ENCODE data around the gene PTPN13.
"Not testable (repeated sequence)": the region's sequence is repeated elsewhere in the genome, so short reads cannot be mapped to it uniquely, and the experiment has no call there.

PTPN13 gene

DNA sequence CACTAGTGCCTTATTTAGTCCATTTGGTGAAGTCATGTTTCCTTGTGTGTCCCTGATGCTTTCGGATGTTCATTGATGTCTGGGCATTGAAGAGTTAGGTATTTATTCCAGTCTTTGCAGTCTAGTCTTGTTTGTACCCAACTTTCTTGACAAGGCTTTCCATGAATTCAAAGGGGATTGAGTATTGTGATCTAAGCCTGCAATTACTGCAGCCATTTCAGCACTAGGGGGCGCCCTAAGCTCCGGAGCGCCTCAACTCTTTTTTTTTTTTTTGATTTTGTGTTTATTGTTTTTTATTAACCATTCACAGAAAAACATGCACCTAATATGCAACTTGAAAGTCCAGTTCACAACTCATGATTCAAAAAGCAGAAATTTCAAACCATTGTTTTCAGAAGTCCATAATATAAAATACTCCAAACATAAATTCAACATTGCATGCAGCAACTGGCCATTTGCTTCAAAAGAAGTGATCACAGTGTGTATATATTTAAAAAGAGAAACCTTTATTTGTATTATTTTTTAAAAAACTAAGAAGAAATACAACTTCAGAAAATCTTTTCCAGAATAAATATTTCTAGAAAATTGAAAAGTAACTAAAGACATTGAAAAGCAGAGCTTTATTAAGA, 59.2 kb downstream of the PTPN13 start:
- peak in 1 of 5 donors; percentile 10 for DNase-seq

DNA sequence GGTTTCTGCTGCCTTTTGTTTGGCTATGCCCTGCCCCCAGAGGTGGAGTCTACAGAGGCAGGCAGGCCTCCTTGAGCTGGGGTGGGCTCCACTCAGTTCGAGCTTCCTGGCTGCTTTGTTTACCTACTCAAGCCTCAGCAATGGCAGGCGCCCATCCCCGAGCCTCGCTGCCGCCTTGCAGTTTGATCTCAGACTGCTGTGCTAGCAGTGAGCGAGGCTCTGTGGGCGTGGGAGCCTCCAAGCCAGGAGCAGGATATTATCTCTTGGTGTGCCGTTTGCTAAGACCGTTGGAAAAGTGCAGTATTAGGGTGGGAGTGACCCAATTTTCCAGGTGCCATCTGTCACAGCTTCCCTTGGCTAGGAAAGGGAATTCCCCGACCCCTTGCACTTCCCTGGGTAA, 62.7 kb downstream of the PTPN13 start:
- not testable (repeated sequence) for DNase-seq

DNA sequence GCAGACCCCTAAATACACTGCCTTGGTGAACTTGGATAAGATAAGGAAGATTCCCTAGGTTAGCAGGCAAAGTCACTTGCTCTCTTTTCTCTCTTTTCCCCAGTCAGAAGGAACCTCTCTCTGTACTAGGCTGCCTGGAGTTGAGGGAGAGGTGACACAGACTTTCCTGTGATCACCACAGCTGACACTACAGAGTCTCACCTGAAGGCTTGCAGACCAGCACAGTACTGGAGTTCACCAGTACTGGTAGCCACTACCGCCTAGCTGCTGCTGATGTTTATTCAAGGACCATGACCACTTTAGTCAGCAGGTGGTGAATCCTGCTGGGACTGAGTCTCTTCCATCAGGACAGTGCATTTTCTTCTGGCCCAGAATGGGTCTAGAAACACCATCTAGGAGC, 63.3 kb downstream of the PTPN13 start:
- DNase-seq = no peak

DNA sequence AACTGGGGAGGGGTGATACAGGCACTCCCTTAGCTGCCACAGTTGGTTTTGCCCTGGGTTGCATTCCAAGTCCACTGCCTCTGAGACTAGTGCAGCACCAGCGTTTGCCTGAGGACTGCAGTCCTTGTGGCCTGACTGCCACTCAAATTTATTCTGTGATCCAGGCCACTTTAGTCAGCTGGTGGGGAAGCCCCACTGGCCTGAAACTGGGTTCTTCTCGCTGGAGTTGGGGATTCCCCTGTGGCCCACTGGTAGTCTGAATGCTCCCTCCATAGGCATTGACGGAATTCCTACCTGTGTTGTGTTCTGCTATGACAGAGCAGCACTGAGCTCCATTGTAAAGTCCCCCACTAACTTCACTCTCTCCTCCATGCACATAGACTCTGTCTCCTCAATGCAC, 63.8 kb downstream of the PTPN13 start:
- DNase-seq = no peak

DNA sequence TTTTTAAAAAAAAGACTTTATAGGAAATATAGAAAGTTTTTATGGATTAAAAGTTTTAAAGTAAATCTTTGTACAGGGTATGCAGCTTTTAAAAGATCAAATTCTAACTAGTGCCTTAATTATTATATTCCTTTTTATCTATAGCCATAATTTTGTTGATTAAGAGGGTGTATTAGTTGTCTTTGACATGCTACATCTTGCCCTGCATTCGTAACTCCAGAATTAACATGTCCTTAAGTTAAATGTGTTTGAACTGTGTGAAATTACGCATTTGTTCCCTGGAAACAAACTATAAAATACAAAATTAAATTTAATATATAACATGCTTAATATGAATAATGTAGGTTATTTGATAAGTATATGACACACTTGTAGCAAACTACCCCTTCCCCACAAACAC, 66.3 kb downstream of the PTPN13 start:
- DNase-seq = no peak

DNA sequence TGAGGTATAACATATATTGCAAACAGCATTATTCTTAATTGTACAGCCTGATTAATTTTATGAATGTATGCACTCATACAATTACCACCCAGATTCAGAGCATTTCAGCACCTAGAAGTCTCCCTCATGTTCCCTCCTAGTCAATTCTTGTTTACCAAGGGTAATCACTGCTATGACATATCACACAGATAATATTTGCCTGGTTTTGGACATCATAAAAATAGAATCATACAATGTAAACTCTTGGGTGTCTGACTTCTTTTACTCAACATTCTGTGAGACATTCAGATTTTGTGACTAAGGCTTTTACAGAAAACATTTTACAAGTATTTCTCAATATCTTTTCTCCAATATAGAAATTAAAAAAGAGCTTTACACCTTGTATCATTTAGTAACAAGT, 66.9 kb downstream of the PTPN13 start:
- no peak for DNase-seq

DNA sequence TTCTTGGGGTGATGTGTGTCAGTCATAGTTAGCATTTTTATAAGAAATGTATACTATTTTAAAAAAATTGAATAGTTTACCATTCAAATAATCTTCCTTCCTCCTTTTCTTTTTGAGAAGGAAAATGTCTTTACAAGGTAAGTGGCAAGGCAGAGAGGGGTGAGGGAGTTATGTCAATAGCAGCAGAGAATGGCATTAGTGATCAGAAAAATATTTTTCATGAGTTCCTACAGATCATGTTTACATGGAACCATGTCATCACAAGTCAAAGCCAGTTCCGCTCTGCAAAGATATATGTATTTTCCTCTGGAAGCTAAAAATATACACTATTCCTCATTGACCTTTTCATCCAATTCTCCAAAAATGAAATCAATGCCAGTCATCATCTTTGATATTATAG, 67.3 kb downstream of the PTPN13 start:
- no peak for DNase-seq

DNA sequence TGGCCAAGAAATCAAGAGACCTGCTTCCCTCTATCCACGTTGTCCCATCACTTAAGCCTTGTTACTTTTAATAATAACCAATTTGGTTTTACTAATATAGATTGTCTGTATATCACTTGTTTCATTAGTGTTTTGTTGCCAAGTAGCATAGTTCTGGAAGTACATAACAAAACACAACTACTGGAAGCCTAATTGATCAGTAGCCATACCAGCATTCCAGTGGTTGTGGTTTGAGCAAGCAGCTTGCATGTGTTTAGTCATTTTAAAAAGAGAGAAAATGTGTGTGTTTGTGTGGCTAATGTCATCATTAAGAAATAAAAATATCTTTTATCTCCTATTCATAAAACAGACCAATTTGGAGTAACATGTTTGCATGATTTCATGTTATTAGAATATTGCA, 70.8 kb downstream of the PTPN13 start:
- no peak for DNase-seq

DNA sequence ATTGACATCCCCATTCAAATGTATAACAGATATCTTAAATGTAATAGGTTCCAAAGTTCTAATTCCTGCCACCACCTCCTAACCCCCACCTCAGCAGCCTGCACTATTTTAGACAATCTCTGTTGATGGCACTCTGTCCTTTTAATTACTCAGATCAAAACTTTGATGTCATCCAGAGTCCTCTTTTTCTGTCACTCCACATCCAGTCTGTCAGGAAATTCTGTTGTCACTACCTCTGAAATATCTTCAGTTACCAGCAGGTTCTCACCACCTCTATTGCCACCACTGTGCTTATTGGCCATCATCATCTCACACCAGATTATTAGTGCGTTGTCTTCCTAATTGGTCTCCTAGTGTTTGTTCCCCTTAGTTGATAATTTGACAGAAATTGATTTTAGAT, 76.2 kb downstream of the PTPN13 start:
- no peak for DNase-seq

DNA sequence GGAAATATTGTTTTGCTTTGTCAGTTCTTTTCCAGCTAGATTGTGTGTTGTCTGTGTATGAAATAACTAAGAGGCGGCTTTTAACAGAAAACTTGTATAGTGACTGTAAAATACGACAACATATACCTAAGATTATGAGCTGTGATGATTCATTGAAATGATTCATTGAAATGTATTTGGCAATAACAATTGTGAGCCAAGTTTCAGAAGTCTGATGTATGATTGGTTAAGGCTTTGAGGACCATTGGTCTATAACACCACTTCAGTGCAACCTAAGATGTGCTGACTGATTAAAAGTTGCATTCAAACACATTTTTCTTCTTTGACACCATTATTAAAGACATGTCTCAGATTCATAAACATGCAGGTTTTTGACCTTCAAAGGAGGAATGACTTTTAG, 76.6 kb downstream of the PTPN13 start:
- DNase-seq = no peak

DNA sequence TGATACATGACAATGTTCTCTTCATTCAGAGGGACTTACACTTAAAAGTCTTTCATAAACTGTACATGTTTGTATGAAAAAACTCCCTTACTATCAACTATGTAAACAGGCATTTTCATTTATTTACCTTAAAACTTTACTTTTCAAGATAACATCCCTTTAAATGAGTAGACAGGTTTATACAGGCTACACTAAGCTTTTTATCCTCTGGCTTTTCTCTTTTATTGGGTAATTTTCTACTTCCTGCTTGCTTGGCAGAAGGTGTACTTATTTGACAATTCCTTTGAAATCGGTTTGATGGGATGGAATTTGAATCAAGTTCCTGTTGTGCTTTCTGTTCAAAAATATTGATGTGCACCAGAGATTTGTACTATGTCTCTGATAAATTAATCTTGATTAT, 81.4 kb downstream of the PTPN13 start:
- DNase-seq = no peak

DNA sequence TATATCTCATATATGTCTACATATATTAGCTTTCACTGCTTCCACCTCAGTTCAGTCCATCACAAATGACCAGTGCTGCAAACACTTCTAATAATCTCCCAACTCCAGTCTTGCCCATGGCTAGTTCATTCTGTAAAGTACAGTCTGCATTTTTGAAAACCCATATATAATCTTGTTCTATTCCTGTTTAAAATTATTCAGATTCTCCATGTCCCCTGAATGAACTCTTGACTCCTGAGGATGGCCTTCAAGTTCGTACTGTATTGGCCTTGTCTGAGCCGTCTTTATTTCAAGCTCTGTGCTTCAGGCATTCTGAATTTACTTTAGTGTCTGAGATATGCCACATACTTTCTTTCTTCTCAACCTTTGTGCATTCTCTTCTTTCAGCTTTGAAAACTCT, 84.7 kb downstream of the PTPN13 start:
- no peak for DNase-seq

DNA sequence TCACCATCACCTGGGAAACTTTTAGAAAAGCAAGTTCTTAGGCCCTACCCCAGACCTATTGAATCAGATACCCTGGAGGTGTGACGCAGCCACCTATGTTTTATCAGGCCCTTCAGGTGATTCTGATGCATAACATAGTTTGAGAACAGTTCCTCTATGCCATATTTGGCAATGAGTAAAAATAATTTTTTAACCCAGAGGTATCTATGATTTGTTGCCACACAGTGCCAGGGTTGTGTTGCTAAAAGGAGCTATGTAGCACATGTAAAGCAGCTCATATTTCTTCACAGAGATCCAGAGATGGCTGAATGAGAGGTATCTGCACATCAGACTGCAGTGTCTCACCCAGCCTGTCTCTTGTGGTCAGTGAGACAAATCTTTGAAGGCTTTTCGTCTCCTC, 85.3 kb downstream of the PTPN13 start:
- DNase-seq = no peak

DNA sequence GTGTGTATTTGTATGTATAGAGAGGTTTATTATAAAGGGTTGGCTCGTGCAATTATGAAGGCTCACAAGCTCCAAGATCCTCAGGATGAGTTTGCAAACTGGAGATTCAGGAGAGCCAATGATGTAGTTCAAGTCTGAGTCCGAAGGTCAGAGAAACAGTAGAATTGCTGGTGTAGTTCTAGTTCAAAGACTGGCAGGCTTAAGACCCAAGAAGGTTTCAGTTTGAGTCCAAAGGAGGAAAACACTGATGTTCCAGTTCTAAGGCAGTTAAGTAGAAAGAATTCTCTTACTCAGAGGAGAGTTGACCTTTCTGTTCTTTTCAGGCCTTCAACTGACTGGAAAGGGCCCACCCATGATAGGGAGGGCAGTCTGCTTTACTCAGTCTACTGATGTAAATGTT, 89.1 kb downstream of the PTPN13 start:
- no peak for DNase-seq

DNA sequence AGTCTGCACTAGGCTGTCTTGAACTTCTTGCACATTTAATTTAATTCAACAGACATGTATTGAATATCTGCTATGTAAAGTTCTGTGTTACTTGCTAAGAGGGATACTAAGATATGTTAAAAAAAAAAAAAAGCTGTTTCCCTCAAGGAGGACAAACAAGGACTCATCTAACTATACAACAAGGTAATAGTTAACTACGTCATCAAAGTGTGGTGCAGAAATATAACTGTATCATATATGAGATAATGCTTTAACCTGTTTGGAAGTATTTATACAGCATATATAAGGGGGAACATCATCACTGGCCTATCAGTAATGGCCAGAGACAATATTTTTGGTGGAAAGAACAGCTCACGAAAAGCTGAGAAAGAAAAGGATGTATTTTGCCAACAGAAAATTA, 89.9 kb downstream of the PTPN13 start:
- no peak for DNase-seq

DNA sequence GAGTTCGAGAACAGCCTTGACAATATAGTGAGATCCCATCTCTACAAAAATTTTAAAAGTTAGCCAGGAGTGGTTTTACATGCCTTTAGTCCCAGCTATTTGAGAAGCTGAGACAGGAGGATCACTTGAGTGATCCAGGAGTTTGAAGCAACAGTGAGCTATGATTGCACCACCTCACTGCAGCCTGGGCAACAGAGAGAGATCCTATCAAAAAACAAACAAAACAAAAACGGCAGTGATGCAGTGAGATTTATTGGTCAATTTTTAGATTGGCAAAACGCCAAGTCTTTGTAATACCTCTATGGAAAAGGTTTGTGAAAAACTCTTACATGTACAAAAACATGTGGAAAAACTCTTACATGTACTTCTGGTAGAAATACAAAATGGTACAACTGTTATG, 91.3 kb downstream of the PTPN13 start:
- DNase-seq = no peak

DNA sequence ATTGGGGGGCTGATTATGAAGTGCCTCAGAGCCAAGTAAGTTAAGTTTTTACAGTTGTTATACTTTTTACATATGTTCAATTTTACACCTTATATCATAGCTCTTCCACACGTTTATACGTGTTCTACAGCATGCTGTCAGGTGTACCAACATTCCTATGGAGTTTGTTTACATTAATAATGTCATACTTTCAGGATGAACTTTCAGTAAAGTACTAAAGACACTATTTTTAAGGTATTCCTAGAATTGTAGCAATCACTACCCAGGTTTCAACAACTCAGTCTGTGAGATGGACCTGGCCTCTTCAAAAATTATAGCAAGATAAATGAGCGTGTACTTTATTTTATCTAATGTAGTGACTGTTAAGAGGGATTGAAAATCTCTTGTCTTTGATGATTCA, 92.6 kb downstream of the PTPN13 start:
- no peak for DNase-seq

DNA sequence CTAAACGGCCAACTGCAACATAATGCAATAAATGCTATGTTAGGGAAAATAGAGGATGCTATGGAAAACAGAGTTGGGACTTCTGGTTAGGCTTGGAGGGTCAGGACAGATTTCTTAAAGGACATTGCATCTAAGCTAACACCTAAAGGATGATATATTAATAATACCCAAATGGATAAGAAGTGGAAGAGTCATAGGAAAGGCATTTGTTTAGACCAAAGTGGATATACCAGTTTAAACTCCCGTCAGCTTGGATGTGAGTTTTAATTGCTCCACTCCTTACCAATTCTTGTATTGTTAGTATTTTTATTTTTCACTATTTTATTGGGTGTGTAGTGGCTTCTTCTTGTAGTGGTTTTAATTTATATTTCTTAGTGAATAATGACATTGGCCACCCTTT, 93.9 kb downstream of the PTPN13 start:
- DNase-seq = no peak

DNA sequence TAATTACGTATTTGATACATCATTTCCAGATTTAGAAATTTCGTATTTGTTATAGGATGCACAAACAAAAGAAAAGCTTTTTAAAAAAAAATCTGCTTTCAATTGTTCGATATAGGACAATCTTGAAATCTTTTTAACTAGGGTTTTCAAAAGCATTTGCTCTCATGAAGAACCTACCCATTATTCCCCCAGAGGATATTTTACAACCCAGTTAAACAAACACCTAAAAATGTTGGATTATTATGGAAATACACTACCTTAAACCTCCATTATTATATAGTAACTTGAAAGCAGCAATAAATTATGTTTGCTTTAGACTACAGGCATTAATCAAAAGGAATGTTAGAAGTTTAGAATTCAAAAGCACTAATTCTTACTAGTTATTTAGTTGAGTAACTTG, 110.5 kb downstream of the PTPN13 start:
- no peak for DNase-seq

DNA sequence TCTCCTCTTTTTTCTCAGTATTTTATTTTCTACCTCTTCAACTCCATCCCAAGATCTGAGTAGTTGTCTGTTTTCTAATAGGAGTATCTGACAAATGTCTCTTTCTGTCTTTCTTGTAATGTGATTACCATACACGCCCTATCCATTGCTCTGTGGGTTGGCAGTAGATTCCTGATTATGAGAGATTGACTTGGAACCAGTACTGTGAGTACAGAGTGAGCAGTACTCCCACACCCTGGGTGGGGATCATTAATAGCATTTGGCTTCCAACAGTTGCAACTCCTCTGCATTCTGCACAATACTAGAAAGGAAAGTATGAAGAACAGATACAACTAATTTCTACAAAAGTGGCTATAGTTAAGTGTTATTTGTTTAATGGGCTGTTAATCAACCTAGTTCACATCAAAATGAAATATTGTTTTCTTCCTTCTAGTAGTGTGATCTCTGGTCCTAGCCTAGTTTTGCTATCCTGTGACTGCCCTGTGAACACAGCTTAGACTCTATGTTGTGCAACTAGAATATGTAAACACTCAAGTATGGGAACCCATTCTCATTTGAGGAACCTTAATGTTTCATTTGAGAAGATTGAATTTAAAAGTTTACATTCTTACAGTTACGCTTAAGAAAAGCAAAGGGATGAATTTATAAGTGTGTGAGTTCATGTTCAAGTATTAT, 112.9 kb downstream of the PTPN13 start:
- no peak for DNase-seq

DNA sequence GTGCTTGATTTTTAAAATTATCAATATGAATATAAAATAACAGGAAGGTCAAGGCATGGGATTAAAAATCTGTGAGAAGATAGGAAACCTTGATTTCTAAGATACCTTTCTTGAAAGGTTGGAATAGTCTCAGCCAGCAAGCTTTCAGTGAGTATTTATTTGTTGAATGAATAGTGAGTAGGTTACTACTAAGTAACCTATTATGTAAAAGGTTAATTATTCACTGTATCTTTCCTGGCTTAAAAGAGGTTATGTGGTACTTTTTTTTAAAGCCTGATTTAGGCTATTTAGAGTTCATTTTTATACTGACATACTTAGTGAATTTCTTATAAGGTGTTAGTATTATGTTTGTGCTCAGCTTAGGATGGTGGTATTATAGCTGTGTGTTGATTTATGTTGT, 123.5 kb downstream of the PTPN13 start:
- no peak for DNase-seq

DNA sequence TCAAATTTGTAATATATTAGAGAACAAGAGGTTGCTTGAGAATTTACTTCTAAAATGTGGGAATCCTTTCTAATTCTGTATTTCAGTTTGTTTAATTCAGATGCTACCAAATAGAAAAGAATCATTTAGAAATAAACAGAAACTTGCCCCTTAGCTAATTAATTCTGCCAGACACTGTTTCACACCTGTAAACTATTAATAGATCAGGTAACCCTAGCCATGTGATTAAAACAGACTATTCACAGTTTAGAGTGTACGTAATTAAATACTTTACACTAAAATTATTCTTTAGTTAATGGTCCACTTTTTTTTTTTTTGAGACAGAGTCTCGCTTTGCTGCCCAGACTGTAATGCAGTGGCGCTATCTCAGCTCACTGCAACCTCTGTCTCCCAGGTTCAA, 124.0 kb downstream of the PTPN13 start:
- DNase-seq = no peak

DNA sequence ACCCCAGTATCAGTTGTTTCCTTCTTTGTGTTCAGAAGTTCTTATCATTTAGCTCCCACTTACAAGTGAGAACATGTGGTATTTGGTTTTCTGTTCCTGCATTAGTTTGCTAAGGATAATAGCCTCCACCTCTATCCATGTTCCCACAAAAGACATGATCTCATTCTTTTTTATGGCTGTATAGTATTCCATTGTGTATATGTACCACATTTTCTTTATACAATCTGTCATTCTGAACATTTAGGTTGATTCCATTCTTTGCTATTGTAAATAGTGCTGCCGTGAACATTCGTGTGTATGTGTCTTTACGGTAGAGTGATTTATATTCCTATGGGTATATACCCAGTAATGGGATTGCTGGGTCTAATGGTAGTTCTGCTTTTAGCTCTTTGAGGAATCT, 125.0 kb downstream of the PTPN13 start:
- not testable (repeated sequence) for DNase-seq

DNA sequence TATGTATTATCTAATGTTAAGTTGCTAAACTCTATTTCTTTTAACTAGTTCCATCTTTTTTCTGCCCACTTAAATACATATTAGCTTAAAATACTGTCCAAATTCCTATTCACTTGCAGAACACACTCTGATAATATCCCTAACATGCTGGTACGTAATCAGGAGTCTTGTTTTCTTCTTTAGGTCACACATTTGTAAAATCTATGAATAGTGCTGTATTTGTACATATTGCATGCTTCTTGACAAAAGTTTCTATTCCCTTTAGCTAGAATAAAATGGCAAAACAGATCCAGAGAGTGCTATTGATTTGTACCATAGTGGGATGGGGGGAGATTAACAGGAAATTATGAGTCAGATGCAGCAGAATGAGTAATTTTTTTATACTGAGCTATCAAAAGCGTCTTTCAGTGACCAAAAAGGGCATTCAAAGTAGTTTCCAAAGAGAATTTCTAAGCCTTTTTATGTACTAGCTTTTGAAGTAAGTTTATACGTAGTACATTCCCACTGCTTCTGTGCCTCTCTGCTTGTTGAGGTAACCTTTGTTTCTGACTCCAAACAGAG, 126.5 kb downstream of the PTPN13 start:
- no peak for DNase-seq

DNA sequence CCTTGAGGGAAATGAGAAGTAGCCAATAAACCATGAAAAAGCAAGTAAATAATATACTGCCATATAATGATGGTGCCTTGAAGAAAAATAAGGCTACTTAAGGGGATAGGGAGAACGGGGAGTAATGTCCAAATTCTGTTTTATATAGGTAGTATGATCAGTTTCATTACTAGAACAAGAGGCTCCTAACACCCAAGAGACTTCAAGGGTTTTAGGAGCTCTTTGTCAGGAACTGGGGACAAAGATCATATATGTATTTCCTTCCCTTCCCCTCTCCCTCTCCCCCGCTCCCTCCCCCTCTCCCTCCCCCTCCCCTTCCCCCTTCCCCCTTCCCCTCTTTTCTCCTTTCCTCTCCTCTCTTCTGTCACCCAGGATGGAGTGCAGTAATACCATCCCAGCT, 127.3 kb downstream of the PTPN13 start:
- no peak for DNase-seq

Measured in T-helper 1 cell (primary cell).